Retina (tissue), 1 donor: ENCODE results near the gene ADAMTSL3.
"Not testable (repeated sequence)": the region's sequence is repeated elsewhere in the genome, so short reads cannot be mapped to it uniquely, and the experiment has no call there.

ENCODE experiments used
- DNase-seq: peaks from one replicate; pipeline ENCODE4 v3.0.0-alpha.2; 2016

ADAMTSL3 gene

DNA sequence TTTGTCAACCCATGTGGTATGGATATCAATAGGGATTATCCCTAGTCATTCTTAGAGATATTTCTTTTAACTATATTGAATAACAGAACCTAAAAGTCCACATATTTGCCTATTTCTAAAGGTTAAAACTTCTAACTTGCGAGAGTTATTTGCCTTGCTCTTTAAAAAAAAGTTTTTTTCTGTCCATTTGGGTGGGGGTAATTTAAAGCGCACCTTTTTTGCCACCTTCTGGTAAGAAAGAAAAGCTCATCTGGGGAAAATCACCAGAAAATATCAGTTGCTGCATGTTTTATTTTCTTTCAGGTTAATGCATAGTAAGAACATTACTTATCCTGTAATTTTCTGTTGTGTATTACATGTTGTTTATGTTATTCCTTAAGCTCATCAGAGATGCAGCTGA, 339.7 kb downstream of the ADAMTSL3 start:
- no peak for DNase-seq

GRCh38 chr15:83998486-83998885, 344.6 kb downstream of the ADAMTSL3 start:
- no peak for DNase-seq

DNA sequence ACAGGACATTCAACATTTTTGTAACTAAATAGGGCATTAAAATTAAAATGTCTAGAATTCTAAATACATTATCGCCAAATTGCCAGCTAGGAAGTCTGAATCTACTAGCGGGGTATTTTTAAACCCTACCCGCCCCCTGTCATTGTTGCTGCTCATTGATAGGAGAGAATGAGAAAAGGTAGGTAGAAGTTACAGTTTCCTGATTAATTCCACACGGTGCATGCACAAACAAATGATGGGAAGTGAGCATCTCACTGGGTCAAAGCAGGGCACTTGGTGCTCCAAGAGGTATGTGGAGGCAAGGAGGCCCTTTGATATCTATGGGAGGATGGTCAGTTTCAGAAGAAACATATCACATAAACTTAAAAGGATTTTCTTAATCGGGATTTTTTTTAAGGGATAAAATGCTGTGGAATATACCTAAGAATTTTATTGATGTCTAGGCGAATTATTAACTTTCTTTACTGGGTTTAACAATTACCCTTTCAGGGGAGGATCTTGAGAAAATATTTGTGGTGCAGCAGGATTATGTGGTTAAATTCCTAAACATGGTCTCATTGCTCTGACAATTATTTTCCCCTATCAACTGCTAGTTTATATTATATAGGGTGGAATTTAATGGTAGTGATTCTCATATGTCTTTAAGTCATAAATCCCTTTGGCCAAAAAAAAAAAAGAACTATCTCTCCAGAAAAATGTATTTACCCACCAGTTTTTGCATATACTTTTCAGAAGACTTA, 345.6 kb downstream of the ADAMTSL3 start:
- DNase-seq: no peak

GRCh38 chr15:84001037-84001436, 347.1 kb downstream of the ADAMTSL3 start:
- DNase-seq: no peak

- DNase-seq: no peak
Observed at GRCh38 chr15:84001655-84002054, 347.7 kb downstream of the ADAMTSL3 start.

DNA sequence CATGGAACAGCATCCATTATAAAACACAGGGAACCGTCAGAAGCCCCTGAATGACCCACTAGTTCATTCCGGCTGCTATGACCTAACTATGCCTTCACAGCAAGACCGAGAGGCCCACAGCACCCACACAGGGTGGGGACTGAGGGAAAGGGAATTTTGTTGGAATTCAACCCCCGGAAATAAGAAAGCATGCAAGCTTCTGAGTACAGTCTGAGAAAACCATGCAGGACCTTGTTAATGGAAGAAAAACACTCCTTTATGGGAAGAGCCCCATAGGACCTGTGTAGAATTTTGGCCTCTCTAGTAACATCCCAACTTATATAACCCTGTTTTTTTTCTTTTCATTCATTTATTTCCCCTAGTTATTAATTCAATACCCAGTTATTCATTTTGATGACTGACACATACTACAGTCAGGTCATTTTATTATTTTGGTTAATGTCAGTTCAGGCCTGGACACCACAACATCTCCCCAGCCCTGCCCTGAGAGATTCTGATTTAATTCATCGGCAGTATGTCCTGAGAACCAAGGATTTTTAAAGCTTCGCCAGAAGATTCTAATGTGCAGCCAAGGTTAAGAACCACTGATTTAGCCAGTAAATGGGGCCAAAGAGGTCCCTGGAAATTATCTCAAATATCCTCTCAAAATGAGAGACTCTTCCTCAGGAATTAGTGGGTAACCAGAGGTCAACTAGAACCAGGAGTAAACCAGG, 350.0 kb downstream of the ADAMTSL3 start:
- no peak for DNase-seq

DNA sequence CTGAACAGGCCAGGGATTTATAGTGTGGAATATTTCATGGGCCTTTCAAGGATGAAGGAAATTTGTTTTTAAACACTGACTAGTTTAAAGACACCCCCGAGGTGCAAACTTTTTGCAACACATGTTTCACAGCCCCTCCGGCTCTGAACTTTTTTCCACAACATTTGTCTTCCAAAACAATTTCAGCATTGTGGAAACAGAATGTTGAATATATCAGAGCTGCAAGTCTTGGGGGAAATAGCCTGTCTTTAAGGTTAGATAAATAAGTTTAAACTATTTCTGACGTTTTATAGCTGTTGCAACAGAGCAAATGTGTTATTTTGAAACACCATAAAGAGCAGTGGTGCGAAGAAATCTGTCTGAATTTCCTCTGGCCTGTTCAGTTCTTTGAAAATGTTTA, 352.5 kb downstream of the ADAMTSL3 start:
- no peak for DNase-seq

- no peak for DNase-seq
Observed at GRCh38 chr15:84009616-84010015, 355.7 kb downstream of the ADAMTSL3 start.

- no peak for DNase-seq
Observed at GRCh38 chr15:84010246-84010645, 356.3 kb downstream of the ADAMTSL3 start.

DNA sequence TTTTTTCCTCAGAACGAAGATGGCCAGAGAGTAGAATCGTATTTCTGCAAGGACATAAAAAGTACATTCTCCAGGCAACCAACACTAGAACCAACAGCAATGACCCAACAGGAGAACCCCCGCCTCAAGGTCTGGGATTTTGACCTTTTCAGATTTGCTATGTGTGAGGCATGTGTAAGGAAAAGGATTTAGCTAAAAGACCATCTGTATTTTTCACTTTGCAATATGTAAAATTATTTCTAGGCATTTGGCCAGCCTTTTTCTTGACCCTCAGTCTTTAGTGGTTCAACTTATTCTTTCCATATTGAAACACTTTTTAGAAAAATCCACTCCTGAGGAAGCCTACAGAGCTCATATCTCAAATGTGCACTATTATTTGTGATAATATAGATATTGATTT, 362.4 kb downstream of the ADAMTSL3 start:
- no peak for DNase-seq

GRCh38 chr15:84022516-84022915, 368.6 kb downstream of the ADAMTSL3 start:
- DNase-seq: no peak

DNA sequence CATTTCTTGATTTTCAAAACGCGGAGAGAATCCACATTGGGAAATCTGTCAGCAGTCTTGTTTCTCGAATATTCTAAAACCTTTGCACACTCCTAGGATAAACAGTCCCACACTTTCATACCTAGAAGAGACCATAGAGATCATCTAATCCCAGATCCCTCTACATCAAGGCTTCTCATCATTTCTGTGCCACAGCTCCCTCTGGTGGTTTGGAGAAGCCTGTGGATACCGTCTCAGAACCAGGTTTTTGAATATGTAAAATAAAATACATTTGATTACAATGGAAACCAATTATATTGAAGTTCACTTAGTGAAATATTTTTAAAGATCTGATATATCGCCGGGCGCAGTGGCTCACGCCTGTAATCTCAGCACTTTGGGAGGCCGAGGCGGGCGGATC, 369.7 kb downstream of the ADAMTSL3 start:
- no peak for DNase-seq

GRCh38 chr15:84033793-84034553, 380.1 kb downstream of the ADAMTSL3 start:
- DNase-seq: no peak

- peak; percentile 17 for DNase-seq
Observed at GRCh38 chr15:84034578-84035398, 380.9 kb downstream of the ADAMTSL3 start.

- DNase-seq: no peak
Observed at GRCh38 chr15:84035399-84035766, 381.5 kb downstream of the ADAMTSL3 start.

DNA sequence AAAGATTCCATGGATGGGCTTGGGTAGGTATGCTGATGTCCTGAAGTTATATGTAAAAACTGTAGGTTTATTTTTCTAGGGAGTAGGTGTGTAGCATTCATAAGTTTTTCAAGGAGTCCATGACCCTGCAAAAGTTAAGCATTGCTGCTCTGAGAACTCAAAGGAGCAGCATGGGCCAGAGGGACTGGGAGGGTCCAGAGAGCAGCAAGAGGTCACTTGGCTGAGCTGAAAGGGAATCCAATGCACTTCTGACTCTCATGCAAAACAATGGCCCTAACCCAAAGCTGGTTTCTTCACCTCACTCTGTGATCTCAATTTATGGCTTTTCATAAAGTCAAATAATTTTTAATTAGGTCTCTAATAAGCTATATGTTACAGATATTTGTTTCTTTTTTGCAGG, 383.4 kb downstream of the ADAMTSL3 start:
- DNase-seq: no peak

- not testable (repeated sequence) for DNase-seq
Observed at GRCh38 chr15:84042434-84043056, 388.6 kb downstream of the ADAMTSL3 start.

DNA sequence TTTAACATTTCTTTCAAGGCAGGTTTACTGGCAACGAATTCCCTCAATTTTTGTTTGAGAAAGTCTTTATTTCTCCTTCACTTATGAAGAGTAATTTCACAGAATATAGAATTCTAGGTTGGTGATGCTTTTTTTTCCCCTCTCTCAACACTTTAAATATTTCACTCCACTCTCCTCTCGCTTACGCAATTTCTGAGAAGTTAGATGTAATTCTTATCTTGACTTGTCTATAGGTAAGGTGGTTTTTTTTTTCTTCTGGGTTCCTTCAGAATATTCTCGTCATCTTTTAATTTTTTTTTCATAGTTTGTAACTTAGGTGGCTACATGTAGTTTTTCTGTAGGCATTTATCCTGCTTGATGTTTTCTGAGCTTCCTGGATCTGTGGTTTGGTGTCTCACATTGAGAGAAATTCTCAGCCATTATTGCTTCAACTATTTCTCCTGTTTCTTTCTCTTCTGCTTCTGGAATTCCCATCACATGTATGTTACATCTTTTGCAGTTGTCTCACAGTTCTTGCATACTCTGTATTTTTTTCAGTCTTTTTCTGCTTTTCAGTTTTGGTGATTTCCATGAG, 392.2 kb downstream of the ADAMTSL3 start:
- DNase-seq: no peak

DNA sequence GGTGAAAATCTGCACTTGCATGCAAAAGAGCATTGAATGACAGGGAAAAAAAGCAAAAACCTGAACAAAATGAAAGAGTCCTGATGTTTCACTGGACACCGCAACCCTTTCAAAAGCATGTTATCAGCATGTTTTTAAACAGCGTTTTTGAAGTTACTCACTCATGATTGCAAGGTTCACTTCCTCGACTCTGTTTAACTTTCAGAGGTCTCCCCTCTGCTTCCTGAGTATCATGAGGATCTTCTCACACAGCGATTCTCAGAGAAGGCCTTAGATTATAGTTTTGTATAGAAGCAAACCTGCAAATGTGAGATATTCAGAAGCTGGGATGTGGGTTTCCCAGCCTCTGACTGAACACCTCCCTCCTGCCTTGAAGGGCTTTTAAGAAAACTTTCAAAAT, 395.6 kb downstream of the ADAMTSL3 start:
- not testable (repeated sequence) for DNase-seq

DNA sequence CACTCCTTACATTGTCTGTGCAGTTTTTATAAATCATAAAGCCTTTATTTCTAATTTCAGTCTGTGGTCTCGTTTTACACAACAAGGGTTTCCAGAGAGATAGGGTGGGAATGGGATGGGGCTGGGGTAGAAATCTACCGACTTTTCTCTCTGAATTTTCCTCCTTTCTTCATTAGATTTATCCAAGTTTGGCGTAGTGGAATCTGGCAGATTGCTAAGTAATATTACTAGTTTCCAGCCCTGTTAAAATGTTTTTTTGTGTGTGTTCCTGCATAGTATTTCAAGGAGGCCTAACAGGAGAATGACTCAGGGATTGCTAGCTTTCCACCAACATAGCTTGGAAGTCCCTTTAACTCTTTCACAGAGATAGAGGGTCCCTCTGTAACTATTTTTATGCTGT, 396.2 kb downstream of the ADAMTSL3 start:
- no peak for DNase-seq

- DNase-seq: not testable (repeated sequence)
Observed at GRCh38 chr15:84051146-84051545, 397.2 kb downstream of the ADAMTSL3 start.

- DNase-seq: not testable (repeated sequence)
Observed at GRCh38 chr15:84054544-84054943, 400.6 kb downstream of the ADAMTSL3 start.
